Erythroblast (primary cell): ENCODE measurements around the gene ACLY.
A peak's percentile ranks its signal among the peaks of the same experiment; 100 is the strongest.
"Not testable (repeated sequence)": the region's sequence is repeated elsewhere in the genome, so short reads cannot be mapped to it uniquely, and the experiment has no call there.

Source experiments
- DNase-seq, 2 experiments: peaks; one replicate each; lab custom pipeline; 2025; lab: John Stamatoyannopoulos, UW
- GATA1 ChIP-seq: IDR thresholded peaks from 2 replicates; pipeline ENCODE4 v1.6.1; 2011; ENCODE audit warnings: low read depth, mild to moderate bottlenecking, control low read depth, low read length, moderate library complexity
- POLR2A ChIP-seq: IDR thresholded peaks from 2 replicates; pipeline ENCODE4 v1.6.1; 2011; ENCODE audit warnings: mild to moderate bottlenecking, low read length

ACLY gene

GRCh38 chr17:41891135-41892020 is 27.4 kb downstream of the ACLY start:
- TF ChIP-seq POLR2A = no peak
- TF ChIP-seq GATA1 = no peak
- no peak for DNase-seq

- TF ChIP-seq GATA1 (no peak), POLR2A (no peak)
- no peak for DNase-seq
Measured at GRCh38 chr17:41888332-41888965, 30.3 kb downstream of the ACLY start.

GRCh38 chr17:41885733-41886132 is 33.0 kb downstream of the ACLY start:
- peak in 1 of 2 experiments; percentile 35 for DNase-seq
- TF ChIP-seq POLR2A (no peak), GATA1 (no peak)

- TF ChIP-seq GATA1 = no peak
- TF ChIP-seq POLR2A = no peak
Measured at GRCh38 chr17:41882756-41883155, 36.0 kb downstream of the ACLY start.

GRCh38 chr17:41880130-41880529 is 38.6 kb downstream of the ACLY start:
- no peak for DNase-seq
- TF ChIP-seq GATA1 (no peak), POLR2A (no peak)

More at GRCh38 chr17:41882756-41883155, 36.0 kb downstream of the ACLY start:
- DNase-seq = no peak

- not testable (repeated sequence) for DNase-seq
Measured at GRCh38 chr17:41874293-41874670, 44.5 kb downstream of the ACLY start.

GRCh38 chr17:41873559-41874292 is 45.0 kb downstream of the ACLY start:
- no peak for TF ChIP-seq GATA1
- TF ChIP-seq POLR2A = no peak
- DNase-seq = no peak

- no peak for DNase-seq
- no peak for TF ChIP-seq GATA1
- TF ChIP-seq POLR2A = no peak
Measured at GRCh38 chr17:41871789-41872188, 47.0 kb downstream of the ACLY start.

GRCh38 chr17:41870627-41871026 is 48.1 kb downstream of the ACLY start:
- no peak for TF ChIP-seq POLR2A
- no peak for TF ChIP-seq GATA1
- no peak for DNase-seq

- no peak for DNase-seq
- TF ChIP-seq POLR2A = no peak
- no peak for TF ChIP-seq GATA1
Measured at GRCh38 chr17:41870097-41870496, 48.7 kb downstream of the ACLY start.

- TF ChIP-seq GATA1 (no peak), POLR2A (no peak)
- DNase-seq = peak in 1 of 2 experiments; percentile 16
Measured at GRCh38 chr17:41869426-41869825, 49.3 kb downstream of the ACLY start.

GRCh38 chr17:41868568-41868967 is 50.2 kb downstream of the ACLY start:
- TF ChIP-seq GATA1 (no peak), POLR2A (no peak)
- DNase-seq = no peak

- TF ChIP-seq GATA1 (no peak), POLR2A (no peak)
- DNase-seq = no peak
Measured at GRCh38 chr17:41865596-41865893, 53.2 kb downstream of the ACLY start.

GRCh38 chr17:41864836-41865595 is 53.7 kb downstream of the ACLY start, which contains the start of gene KLHL11:
KLHL11 (minus strand) TSS chr17:41865423; CDS start chr17:41865370, 53 bp downstream.
- TF ChIP-seq POLR2A (peak; percentile 79), GATA1 (no peak)
- DNase-seq = peak; percentile 92 to 94

- TF ChIP-seq GATA1 = no peak
- TF ChIP-seq POLR2A = no peak
- no peak for DNase-seq
Measured at GRCh38 chr17:41864498-41864835, 54.3 kb downstream of the ACLY start.
